ENCODE results near the gene FNDC3B. TPM values are rescaled to one million over a fixed set of nuclear protein-coding genes. Genes with fewer than 3 reads are reported as not detected.

FNDC3B gene
- total and polyA plus RNA-seq, 2 of the 8 experiments (the other 6 are each of a cell fraction or from before 2014, with no cell fraction given): 14.1 to 44.4 TPM

GRCh38 chr3:172020763-172021162 lies 18.6 kb upstream of the FNDC3B start:
- Histone ChIP-seq H4K20me1 (replicated peaks in 1 of 2; ENCODE audit: control insufficient read depth in 1 of 2, insufficient read depth in 2 of 2, low read length in 2 of 2) (no peaks in the 10 kb centered on the region), H3K4me1 (replicated peaks in 1 of 4; ENCODE audit: control insufficient read depth in 3 of 4, insufficient read depth in 4 of 4, low read length in 3 of 4) (no peaks in the 10 kb centered on the region), H4K5ac (ENCODE audit: insufficient read length, low read depth, low read length) (no peak overlapping the region), H3K14ac (ENCODE audit: insufficient read length) (no peak overlapping the region), H3K9ac (replicated peaks in 1 of 4; ENCODE audit: extremely low read depth in 1 of 4, low read depth in 3 of 4, low read length in 3 of 4) (no peak overlapping the region), H4K8ac (ENCODE audit: extremely low read depth, insufficient read depth, low read length) (no peak overlapping the region), H3K27me3 (replicated peaks in 1 of 4; ENCODE audit: control insufficient read depth in 3 of 4, extremely low read depth in 1 of 4, insufficient read depth in 3 of 4, low read length in 3 of 4) (peaks cover 0 to 1% (median 0%) of the 10 kb centered on the region in 4 experiments; a peak in 1 of 7 replicates), H2BK15ac (ENCODE audit: low read length) (no peak overlapping the region), H3K23ac (ENCODE audit: insufficient read length) (no peak overlapping the region), H2BK20ac (ENCODE audit: low read length) (no peak overlapping the region), H3K79me2 (ENCODE audit: control insufficient read depth in 1 of 2, insufficient read depth in 2 of 2, low read length in 2 of 2) (no peaks in the 10 kb centered on the region), H3K9me3 (ENCODE audit: insufficient read depth in 2 of 2, low read depth in 1 of 2, low read length in 1 of 2) (no peaks in the 10 kb centered on the region; a peak in 1 of 4 replicates), H3K4me2 (ENCODE audit: insufficient read depth in 1 of 2, low read depth in 2 of 2, low read length in 2 of 2) (no peak overlapping the region), H2BK5ac (ENCODE audit: low read depth, low read length) (no peak overlapping the region), H3K27ac (ENCODE audit: low read depth, low read length) (no peak overlapping the region), H2BK12ac (ENCODE audit: low read depth, low read length) (no peak overlapping the region), H2BK120ac (replicated peaks; ENCODE audit: low read depth, low read length) (no peak overlapping the region), H4K91ac (replicated peaks; ENCODE audit: insufficient read length, low read length) (no peak overlapping the region), H2AK5ac (ENCODE audit: low read depth, low read length) (no peak overlapping the region), H3K4ac (replicated peaks; ENCODE audit: insufficient read length, low read depth, low read length) (no peak overlapping the region), H3K18ac (ENCODE audit: extremely low read depth, low read length) (no peak overlapping the region; the same call in 1 of the 2 replicates), H3K56ac (replicated peaks; ENCODE audit: insufficient read length, low read depth, low read length) (no peak overlapping the region), H2AFZ (ENCODE audit: low read length) (no peak overlapping the region), H3K23me2 (ENCODE audit: low read depth, low read length) (no peaks in the 10 kb centered on the region), H3K4me3 (ENCODE audit: extremely low read depth in 1 of 4, insufficient read depth in 2 of 4, low read depth in 3 of 4, low read length in 4 of 4) (no peak overlapping the region), H3K79me1 (ENCODE audit: low read depth, low read length) (no peaks in the 10 kb centered on the region), H3K36me3 (ENCODE audit: control insufficient read depth in 2 of 4, insufficient read depth in 4 of 4, low read length in 3 of 4) (no peaks in the 10 kb centered on the region)
- no peak for TF ChIP-seq SIX5 (IDR thresholded peaks at IDR 0.05; ENCODE audit: low read depth, low read length)
- no peak for TF ChIP-seq MAFK (IDR thresholded peaks at IDR 0.05; ENCODE audit: low read depth, low read length)
- TF ChIP-seq NRF1 (IDR thresholded peaks at IDR 0.05; ENCODE audit: low read depth, low read length): no peak
- no peak for TF ChIP-seq KDM5A (IDR thresholded peaks at IDR 0.05; ENCODE audit: low read length)
- no peak for TF ChIP-seq RFX5 (IDR thresholded peaks at IDR 0.05; ENCODE audit: borderline replicate concordance, low read depth, low read length)
- TF ChIP-seq PHF8 (conservative IDR thresholded peaks at IDR 0.05; ENCODE audit: low read depth, low read length): no peak
- TF ChIP-seq E2F6 (IDR thresholded peaks at IDR 0.05): no peak
- no peak for TF ChIP-seq EZH2 (IDR thresholded peaks at IDR 0.05; ENCODE audit: low read depth, low read length, severe bottlenecking)
- no peak for TF ChIP-seq CEBPB (IDR thresholded peaks at IDR 0.05; ENCODE audit: low read depth, low read length)
- TF ChIP-seq MAX (IDR thresholded peaks at IDR 0.05): no peak
- TF ChIP-seq SUZ12 (IDR thresholded peaks at IDR 0.05; ENCODE audit: low read length): no peak
- no peak for TF ChIP-seq ATF3 (IDR thresholded peaks at IDR 0.05; ENCODE audit: insufficient read depth, low read depth, low read length)
- 85% methylated on average over 2 of the region's 2 CpGs; no CpG with 5 or more reads in 1 of the 2 experiments for WGBS, 2 experiments (ENCODE audit: extremely low coverage in 1 of 2, insufficient coverage in 1 of 2, insufficient read length in 1 of 2, insufficient replicate concordance in 2 of 2, low coverage in 1 of 2, low lambda C conversion rate in 2 of 2, missing lambda C conversion rate in 1 of 2)
- DNase-seq (ENCODE audit: low read depth in 1 of 2, low spot score in 2 of 2) (no peak), FAIRE-seq (no peak)
- ChIA-PET POLR2A (ENCODE audit: partially characterized antibody) (interaction anchor here (0.8 to 1.0 kb wide), 2 partner anchors 14 to 15 kb away, joined by 3 read pairs; no protein-coding TSS in a partner anchor), CTCF (ENCODE audit: partially characterized antibody) (no interaction called here)
